Measurements from ENCODE around the gene NUTM2E.
"Not testable (repeated sequence)": the region's sequence is repeated elsewhere in the genome, so short reads cannot be mapped to it uniquely, and the experiment has no call there.

DNA sequence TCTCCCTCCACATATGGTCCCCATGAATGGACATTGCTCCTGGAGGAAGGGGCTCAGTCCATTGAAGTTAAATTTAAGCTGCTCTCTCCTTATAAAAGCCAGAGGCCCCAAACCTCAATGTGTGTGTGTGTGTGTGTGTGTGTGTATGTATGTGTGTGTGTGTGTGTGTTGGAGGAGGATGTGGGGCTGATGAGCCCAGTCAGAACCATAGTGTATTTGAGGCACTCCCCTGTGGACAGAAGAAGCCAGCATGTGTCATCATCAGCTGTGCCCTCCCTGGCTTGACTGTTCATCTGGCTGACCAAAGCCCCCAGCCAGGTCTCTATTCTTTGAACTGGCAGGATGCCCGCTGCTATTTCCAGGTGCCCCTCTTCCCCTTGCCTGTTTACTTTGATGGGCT lies 35.7 kb downstream of the NUTM2E start:
- TF ChIP-seq, protein P1, sequence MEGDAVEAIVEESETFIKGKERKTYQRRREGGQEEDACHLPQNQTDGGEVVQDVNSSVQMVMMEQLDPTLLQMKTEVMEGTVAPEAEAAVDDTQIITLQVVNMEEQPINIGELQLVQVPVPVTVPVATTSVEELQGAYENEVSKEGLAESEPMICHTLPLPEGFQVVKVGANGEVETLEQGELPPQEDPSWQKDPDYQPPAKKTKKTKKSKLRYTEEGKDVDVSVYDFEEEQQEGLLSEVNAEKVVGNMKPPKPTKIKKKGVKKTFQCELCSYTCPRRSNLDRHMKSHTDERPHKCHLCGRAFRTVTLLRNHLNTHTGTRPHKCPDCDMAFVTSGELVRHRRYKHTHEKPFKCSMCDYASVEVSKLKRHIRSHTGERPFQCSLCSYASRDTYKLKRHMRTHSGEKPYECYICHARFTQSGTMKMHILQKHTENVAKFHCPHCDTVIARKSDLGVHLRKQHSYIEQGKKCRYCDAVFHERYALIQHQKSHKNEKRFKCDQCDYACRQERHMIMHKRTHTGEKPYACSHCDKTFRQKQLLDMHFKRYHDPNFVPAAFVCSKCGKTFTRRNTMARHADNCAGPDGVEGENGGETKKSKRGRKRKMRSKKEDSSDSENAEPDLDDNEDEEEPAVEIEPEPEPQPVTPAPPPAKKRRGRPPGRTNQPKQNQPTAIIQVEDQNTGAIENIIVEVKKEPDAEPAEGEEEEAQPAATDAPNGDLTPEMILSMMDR (IDR thresholded peaks at IDR 0.05) = not testable (repeated sequence)
- not testable (repeated sequence) for TF ChIP-seq EZH2 (IDR thresholded peaks at IDR 0.05; ENCODE audit: borderline replicate concordance, insufficient read depth, low read depth, low read length, poor library complexity, severe bottlenecking)
